Fibroblast of skin of abdomen (primary cell): ENCODE results near the gene FBXO46.
"Not testable (repeated sequence)": the region's sequence is repeated elsewhere in the genome, so short reads cannot be mapped to it uniquely, and the experiment has no call there.

ENCODE experiments used
- DNase-seq: peaks from one replicate; pipeline ENCODE4 v3.0.0-alpha.2; 2013

Gene FBXO46

DNA sequence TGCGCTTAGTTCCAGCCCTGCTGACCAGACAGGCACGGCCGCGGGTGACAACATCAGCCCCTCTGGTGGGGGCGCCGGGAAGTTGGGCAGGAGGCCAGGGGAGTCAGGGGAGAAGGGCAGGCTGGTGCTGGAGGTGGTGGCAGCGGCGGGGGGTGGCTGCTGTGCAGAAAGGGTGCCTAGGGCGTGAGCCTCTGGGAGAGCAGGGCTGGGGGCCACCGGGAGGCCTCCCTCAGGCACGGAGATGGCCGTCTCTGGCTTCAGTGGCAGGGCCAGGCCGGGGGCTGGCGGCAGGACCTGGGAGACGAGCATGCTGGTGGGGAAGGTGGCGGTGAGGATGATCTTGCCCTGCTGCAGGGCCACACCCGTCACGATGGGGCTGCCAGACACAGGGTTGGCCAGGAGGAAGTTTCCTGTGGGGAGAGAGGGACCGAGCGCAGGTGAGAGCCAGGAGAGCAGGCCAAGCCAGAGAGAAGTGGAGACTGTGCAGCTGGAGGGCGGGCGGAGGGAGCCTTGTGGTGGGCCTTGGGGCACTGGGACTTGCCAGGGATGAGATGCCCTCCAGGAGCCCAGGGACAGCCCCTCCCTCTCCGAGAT lies 35.1 kb upstream of the FBXO46 start:
- no peak for DNase-seq

DNA sequence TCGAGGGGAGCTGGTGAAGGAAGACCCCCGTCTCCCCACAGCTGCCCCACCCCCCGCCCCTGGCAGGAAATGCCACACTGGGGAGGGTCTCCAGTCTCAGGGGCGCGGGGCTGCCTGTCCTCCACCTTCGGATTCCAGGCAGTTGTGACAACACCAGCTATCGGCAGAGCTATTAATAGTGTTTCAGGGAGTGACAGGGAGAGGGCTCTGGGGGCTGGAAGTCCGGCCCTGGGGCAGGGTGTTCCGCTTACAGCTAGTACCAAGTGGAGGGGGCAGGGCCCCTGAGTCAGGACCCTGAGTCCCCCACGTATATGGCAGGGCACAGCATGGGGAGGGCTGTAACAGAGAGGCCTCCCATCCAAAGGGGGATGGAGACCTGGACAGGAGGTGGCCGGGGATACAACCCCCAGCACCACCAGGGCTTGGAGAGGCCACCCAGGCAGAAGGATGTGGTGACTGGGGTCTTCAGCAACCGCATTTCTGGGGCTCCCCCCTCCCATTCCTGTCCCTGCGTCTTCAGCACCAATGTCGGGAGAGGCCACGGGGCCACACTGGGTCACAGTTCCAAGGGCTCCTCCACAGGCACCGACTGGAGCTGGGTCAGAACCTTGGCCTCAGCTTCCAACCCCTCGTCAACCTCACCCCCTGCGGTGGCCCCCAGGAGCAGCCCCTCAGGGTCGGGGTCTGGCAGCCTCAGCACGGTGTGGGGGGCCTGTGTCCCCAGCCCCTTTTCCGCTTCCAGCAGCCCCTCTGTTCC lies 34.4 kb upstream of the FBXO46 start:
- DNase-seq: no peak

DNA sequence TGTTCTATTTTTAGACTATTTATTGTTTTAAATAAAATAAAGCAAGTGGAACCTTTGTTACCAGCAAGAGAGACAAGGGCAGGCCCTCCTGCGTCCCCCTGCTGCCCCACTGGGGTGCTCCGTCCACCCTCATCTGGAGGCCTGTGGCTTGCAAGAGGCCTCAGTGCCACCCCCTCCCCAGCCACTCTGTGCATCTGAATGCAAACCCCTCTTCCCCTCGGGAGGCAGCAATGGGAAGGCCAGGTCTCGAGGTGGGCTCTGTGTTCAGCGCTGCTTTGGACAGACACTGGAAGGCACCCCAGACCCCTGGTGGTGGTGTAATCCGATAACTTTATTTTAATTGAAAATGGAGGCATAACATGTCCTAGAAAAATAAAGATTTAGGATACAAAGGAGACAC lies 33.8 kb upstream of the FBXO46 start:
- no peak for DNase-seq

DNA sequence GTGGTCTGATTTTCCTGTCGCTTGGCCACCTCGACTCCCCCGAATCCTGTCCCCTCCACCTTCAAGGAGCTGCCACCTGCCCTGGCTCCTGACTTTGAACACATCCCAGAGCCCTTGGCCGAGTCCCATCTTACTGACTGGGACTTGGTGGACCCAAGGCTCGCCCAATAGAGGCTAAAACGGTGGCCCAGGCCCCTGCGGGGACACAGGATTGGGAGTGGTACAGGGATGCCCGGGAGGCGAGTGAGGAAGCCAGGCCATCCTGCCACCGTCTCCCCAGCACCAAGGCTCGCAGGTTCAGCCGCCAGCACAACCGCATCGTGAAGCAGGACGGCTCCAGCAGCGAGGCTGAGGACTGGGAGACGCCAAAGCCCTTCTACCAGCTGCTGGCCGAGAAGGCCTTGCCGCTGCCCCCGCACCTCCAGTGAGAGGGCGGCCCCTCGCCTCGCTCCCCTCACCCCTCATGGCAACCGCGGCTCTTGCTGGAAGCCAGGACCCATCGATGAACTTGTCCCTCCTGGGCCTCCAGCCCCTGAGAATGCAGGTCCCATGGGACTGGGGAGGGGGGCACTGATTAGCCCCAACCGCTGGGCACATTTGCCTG lies 33.1 kb upstream of the FBXO46 start:
- DNase-seq: no peak

DNA sequence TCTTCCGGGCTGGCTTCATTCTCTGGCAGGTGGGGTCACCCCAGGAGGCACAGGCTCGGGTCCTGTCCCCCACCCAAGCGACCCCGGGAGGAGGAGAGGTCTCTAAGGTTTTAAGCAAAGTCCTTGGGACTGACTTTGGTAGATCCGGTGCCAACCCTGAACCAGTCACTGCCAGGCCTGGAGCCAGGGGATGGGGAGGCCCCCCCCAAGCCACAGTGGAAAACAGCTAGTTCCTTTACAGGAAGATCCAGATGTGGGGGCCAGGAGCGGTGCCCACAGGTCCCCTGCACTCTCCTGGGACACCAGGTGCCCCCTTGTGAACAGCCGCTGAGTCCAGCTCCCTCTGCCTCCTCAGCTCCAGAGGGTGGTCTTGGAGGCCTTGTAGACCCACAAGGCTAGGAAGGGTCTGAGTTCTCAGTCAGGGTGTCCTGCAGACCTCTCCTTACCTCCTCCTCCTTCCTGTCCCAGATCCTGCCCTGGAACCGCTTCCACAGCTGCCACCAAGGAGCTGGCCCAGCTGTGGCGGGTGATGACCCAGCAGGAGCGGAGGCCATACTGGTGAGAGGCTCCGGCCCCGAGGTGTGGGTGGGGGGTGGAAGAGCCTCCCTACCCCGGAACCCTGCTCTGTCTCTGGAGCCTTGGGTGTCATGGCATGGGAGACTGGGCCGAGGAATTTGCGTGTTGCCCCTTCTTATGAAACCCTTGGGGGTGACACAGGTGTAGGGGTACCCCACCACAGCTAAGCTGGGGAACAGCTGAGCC lies 32.4 kb upstream of the FBXO46 start:
- DNase-seq: no peak

DNA sequence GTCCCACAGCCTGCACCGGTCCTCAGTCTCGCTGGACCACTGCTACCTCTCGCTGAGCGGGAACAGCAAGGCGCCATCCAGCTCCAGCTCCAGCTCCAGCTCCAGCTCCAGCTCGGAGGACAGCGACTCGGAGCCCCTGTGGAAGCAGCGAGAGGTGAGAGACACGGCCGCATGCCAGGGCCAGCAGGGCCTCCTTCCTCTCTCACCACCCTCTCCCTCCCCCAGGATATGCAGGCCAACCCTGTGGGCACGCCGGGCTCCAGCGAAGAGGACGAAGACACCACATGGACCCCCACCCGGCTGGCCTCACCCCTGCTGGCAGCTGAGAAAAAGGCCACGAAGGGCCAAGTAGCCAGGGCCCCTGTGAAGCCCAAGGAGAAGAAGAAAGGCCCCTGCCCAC lies 31.0 kb upstream of the FBXO46 start:
- DNase-seq: no peak

DNA sequence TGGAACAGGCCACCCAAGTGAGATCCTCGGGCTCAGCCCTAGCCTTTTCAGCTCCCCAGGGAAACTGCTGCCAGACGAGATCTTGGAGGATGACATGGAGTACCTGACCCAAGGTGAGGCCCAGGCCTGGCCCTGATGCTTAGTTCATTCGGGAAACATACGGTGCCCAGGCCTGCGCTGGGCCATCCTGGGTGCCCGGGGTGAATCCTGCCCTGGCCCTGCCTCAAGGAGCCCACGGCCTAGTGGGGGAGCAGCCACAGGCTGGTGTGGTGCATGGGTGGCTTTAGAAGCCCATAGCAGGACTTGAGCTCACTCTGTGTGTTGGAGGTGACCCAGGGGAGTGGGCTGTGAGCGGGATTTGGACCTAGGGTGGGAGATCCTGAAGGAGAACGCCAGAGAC lies 28.2 kb upstream of the FBXO46 start:
- DNase-seq: no peak

DNA sequence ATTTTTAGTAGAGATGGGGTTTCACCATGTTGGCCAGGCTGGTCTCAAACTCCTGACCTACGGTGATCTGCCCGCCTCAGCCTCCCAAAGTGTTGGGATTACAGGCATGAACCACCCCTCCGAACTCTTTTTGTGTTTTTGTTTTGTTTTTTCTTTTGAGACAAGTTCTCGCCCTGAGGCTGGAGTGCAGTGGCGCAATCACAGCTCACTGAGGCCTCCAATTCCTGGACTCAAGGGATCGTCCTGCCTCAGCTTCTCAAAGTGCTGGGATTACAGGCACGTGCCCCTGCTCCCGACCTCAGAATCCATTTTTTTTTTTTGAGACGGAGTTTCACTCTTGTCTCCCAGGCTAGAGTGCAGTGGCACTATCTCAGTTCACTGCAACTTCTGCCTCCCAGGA lies 27.0 kb upstream of the FBXO46 start:
- no peak for DNase-seq

DNA sequence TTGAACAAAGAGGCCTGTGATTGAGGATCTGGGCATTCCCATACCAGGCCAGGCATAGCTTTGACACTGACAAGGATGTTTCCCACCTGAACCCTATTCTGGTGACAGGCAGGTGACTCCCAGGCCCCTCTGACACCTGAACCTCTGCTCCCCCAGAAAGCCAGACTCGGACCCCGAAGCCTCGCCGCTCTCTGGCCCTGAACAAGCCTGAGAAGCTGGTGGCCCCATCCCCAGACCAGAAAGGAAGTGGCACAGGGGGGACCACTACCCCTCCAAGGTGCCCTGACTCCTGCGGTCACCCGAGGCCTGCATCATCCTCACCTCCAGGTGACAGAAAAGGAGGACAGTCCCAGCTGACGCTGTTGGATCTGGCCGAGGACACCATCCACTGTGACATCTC lies 23.6 kb upstream of the FBXO46 start:
- DNase-seq: no peak

DNA sequence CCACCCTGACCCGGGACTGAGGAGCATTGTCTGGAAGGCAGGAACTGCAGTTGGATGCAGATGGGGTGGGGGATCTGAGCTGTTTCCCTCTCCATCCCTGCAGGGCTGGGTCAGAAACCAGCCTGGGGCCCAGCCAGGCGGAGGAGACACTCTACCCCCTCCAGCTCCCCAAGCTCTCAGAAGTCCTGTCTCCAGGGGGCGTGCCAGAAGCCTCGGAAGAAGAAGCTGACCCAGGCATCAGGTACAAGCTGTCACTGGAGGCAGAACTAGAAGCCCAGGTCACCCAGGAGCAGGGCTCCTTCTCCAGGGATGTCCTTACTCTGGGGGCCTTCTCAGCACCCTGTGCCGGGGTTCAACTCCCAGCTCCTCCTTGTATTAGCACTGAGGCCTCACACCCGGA lies 22.9 kb upstream of the FBXO46 start:
- DNase-seq: no peak

DNA sequence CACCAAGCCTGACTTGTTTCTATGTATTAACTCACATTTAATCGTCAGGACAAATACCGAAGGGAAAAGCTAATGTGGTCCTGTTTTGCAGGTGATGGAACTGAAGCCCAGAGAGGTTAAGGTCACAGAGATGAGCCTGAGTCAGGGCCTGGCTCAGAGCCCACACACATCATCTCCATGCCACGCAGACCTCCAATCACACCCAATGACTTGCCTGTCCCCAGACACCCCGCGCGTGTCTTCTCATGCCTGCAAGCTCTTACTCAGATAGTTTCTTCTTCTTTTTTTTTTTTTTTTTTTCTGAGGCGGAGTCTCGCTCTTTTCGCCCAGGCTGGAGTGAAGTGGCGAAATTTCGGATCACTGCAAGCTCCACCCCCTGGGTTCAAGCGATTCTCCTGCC lies 21.9 kb upstream of the FBXO46 start:
- no peak for DNase-seq

DNA sequence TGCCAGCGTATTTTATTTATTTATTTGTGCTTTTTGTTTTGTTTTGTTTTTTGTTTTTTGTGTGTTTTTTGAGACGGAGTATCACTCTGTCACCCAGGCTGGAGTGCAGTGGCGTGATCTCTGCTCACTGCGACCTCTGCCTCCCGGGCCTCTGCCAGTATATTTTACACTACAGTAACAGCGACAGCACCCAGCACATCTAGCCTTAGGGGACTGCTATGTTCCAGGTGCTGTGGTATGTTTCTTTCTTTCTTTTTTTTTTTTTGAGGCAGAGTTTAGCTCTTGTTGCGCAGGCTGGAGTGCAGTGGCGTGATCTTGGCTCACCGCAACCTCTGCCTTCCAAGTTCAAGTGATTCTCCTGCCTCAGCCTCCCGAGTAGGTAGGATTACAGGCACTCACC lies 20.8 kb upstream of the FBXO46 start:
- DNase-seq: not testable (repeated sequence)

DNA sequence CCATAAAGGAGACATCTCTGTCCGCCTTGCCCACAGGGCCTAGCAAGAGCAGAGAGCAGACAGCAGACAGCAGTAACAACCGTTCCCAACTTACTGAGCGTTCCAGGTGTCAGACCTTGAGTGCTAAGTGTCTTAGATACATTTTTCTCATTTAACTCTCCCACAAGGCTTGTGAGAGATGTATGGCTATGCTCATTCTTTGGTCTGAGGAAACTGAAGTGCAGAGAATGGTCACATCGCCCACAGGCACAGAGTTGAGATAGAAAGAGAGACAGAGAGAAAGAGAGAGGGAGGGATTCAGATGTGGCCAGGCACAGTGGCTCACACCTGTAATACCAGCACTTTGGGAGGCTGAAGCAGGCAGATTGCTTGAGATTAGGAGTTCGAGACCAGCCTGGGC lies 16.8 kb upstream of the FBXO46 start:
- DNase-seq: no peak

DNA sequence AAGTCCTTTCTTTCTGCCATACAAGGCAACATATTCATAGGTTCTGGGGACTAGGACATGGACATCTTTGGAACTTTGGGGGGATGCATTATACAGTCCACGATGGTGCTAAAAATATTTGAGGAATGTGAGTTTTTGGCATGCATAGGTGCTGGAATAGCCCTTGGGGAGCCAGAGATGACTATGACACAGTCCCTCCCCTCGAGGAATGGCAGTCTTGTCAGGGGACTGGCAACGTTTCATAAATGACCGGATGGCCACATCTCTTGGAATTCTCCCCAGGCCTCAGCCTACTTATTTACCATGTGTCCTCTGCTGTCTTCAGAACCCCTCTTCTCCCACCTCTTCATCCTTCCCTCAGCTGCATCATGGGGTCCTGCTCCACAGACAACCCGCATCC lies 16.2 kb upstream of the FBXO46 start:
- no peak for DNase-seq

DNA sequence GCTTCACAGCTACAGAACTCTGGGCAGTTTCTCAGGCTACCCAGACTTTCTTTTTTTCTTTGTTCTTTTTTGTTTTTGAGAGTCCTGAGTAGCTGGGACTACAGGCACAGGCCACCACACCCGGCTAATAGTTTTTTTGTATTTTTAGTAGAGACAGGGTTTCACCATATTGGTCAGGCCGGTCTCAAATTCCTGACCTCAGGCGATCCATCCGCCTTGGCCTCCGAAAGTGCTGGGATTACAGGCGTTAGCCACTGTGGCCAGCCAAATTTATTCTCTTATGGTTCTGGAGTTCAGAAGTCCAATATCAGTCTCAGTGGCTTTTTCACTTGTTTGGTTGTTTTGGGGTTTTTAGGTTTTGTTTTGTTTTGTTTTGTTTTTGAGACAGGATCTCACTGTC lies 14.9 kb upstream of the FBXO46 start:
- no peak for DNase-seq

DNA sequence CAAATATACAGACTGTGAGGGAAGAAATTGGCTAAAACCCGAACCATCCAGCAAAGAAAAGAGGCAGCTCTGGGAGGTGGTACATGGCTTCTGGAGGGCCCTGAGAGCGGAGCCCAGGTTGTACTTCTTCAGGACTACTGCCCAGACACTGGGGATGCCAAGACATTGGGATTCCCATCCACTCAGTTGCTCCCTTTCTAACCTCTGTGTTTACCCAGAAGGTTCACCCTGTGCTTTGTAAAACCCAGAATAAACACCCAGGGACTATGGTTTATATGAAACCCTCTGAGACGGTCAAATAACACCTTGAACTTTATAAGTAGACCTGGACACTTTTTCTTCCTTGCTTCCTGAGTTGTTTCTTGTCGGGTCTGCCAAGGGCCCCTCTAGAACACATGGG lies 12.3 kb upstream of the FBXO46 start:
- DNase-seq: no peak

DNA sequence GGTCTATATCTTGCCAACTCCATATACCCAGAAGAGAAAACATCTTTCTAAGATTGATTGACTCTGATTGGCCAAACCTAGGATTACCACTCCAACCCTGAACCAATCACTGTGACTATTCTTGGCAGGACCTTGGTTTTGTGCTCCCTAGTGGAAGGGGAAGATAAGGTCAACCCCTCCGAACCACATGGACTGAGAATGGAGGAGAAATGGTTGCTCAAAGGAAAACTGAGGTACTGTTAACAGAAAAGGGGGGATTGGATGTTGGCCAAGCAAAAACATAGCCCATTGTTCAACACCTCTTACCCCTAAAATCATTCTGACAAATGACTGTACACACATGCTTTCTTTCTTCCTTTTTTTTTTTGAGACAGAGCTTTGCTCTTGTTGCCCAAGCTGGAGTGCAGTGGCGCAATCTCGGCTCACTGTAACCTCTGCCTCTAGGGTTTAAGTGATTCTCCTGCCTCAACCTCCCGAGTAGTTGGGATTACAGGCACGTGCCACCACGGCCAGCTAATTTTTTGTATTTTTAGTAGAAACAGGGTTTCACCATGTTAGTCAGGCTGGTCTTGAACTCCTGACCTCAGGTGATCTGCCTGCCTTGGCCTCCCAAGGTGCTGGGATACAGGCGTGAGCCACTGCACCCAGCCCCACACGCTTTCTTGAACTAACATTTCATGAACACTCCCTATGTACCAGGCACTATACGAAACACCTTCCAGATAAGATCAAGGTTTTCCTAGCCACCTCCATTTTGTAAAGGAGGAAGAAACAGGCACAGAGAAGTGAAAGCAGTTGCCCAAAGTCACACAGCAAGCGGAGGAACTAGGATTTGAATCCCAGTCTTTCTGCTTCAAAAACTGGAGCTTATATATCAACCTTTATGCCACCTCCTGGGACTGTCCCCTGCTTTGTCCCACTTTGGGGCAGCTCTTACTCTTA lies 9.1 kb upstream of the FBXO46 start:
- DNase-seq: no peak

DNA sequence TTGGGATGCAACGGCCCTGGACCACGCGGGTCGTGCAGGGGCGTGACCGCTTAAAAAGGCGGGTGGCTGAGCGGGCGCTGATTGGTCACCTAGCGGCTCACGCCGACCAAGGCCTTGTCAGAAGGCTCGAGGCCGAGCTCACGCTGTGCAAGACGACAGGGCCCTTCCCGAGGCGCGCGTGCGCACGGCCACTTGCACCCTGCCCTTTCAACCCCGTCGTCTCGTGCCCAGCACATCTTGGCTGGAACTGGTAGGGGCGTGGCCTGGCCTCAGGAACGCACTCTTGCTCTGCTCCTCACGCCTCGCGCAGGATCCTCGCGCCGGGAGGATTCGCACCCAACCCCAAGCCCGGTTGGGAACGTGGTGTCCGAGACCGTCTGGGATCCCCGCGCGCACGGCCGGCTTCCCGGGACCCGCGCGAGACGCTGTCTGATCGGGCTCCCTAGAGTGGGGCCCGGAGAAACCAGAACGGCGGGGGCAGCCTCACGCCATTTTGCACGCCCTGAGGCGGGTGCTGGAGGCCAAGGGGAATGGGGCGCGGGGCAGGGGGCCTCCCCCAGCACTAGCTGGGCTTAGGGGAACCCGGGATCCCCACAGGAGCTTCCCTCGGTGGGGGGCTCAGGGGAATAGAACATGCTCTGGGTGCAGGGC lies 2.6 kb upstream of the FBXO46 start, which contains the start of gene MEIOSIN:
MEIOSIN (plus strand) TSS at position 280 of the 651 bp plus-strand sequence. CDS start 1,938 bp downstream, outside the sequence.
- DNase-seq: no peak

DNA sequence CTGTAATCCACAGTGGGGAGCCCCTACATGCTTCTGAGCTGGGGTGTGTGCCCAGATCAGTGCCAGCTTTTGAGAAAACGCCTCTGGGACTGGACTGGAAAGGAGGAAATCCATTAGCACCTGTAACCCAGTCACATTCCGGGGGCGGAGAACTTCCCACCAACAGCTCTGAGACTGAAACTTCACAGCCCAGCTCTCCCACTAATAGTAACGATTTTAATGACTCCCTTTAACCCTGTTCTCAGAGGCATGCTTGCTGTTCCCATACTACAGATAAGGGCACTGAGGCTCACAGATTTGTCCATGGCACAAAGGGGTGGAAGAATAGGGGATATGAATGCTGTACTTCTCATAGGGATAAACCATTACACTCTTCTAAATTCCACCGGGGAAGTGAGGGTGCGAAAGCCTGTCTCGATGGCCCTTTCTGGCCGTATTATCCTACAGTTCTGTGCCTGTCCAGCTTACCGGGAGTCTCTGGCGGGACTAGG lies 851 bp downstream of the FBXO46 start:
- no peak for DNase-seq

DNA sequence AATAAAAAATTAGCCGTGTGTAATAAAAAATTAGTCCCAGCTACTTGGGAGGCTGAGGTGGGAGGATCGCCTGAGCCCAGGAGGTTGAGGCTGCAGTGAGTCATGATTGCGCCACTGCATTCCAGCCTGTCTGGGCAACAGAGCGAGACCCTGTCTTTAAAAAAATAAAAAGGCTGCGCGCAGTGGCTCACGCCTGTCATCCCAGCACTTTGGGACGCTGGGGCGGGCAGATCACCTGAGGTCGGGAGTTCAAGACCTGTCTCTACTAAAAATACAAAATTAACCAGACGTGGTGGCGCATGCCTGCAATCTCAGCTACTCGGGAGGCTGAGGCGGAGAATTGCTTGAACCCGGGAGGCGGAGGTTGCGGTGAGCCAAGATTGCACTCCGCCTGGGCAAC lies 2.0 kb downstream of the FBXO46 start:
- DNase-seq: not testable (repeated sequence)

DNA sequence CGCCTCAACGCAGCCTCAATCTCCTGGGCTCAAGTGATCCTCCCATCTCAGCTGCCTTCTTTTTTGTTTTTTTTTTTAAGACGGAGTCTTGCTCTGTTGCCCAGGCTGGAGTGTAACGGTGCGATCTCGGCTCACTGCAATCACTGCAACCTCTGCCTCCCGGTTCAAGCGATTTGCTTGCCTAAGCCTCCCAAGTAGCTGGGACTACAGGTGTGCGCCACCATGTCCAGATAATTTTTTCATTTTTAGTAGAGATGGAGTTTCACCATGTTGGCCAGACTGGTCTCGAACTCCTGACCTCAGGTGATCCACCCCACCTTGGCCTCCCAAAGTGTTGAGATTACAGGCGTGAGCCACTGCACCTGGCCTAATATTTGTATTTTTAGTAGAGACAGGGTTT lies 10.6 kb downstream of the FBXO46 start:
- not testable (repeated sequence) for DNase-seq
